Central memory CD8-positive, alpha-beta T cell (primary cell): ENCODE data around the gene TPST1.
"Not testable (repeated sequence)": the region's sequence is repeated elsewhere in the genome, so short reads cannot be mapped to it uniquely, and the experiment has no call there.

Experiments
- ATAC-seq: fragments of 150-1000 bp; cut with Tn5 transposase; replicated peaks from 2 replicates; pipeline ENCODE4 v1.10.0; 2022; ENCODE audit warnings: mild to moderate bottlenecking, moderate FRiP score, moderate number of reproducible peaks; ENCODE audit not compliant: poor library complexity, severe bottlenecking; ENCODE audit errors: extremely low read depth
- DNase-seq, 2 donors: peaks; one replicate each; pipeline ENCODE4 v3.0.0; 2021; ENCODE audit warnings: low spot score in 2 of 2
- H3K27ac Mint-ChIP-seq: one replicate; pipeline ENCODE4 v1.8.0; 2022; ENCODE audit warnings: low read depth, mild to moderate bottlenecking, moderate library complexity, mixed read lengths
- H3K27me3 Mint-ChIP-seq: one replicate; pipeline ENCODE4 v1.8.0; 2022; ENCODE audit warnings: mixed read lengths
- H3K36me3 Mint-ChIP-seq: one replicate; pipeline ENCODE4 v1.8.0; 2022; ENCODE audit warnings: mild to moderate bottlenecking, moderate library complexity, mixed read lengths; ENCODE audit not compliant: insufficient read depth
- H3K4me1 Mint-ChIP-seq: one replicate; pipeline ENCODE4 v1.8.0; 2022; ENCODE audit warnings: mixed read lengths
- H3K4me3 Mint-ChIP-seq: one replicate; pipeline ENCODE4 v1.8.0; 2022; ENCODE audit warnings: mild to moderate bottlenecking, moderate library complexity, mixed read lengths
- H3K9me3 Mint-ChIP-seq: one replicate; pipeline ENCODE4 v1.8.0; 2022; ENCODE audit warnings: mixed read lengths

Gene TPST1

GRCh38 chr7:66231326-66232216 is 26.4 kb downstream of the TPST1 start:
- not testable (repeated sequence) for H3K27me3 Mint-ChIP-seq, H3K9me3 Mint-ChIP-seq, H3K27ac Mint-ChIP-seq, DNase-seq, H3K36me3 Mint-ChIP-seq, ATAC-seq, H3K4me3 Mint-ChIP-seq, H3K4me1 Mint-ChIP-seq

- Mint-ChIP-seq H3K4me1 (no peaks in the 10 kb centered on the region), H3K36me3 (no peaks in the 10 kb centered on the region), H3K27ac (no peak overlapping the region), H3K4me3 (no peak overlapping the region), H3K27me3 (peaks cover 11% of the 10 kb centered on the region), H3K9me3 (no peaks in the 10 kb centered on the region)
- DNase-seq: no peak
- ATAC-seq: no peak
These were observed 28.5 kb downstream of the TPST1 start for GRCh38 chr7:66233638-66234037.

GRCh38 chr7:66236713-66237303 is 31.7 kb downstream of the TPST1 start:
- H3K36me3 Mint-ChIP-seq: no peaks in the 10 kb centered on the region

GRCh38 chr7:66237906-66238772 is 33.0 kb downstream of the TPST1 start:
- Mint-ChIP-seq H3K4me3 (no peak overlapping the region), H3K4me1 (no peaks in the 10 kb centered on the region), H3K27ac (no peak overlapping the region), H3K27me3 (peaks cover 11% of the 10 kb centered on the region), H3K36me3 (no peaks in the 10 kb centered on the region), H3K9me3 (no peaks in the 10 kb centered on the region)
- no peak for ATAC-seq
- no peak for DNase-seq

More at GRCh38 chr7:66236713-66237303, 31.7 kb downstream of the TPST1 start:
- H3K27me3 Mint-ChIP-seq: peaks cover 11% of the 10 kb centered on the region
- no peak overlapping the region for H3K27ac Mint-ChIP-seq
- ATAC-seq (no peak), DNase-seq (no peak)
- no peaks in the 10 kb centered on the region for H3K4me1 Mint-ChIP-seq
- H3K4me3 Mint-ChIP-seq: no peak overlapping the region
- no peaks in the 10 kb centered on the region for H3K9me3 Mint-ChIP-seq

GRCh38 chr7:66238773-66239466 is 33.8 kb downstream of the TPST1 start:
- no peak for ATAC-seq
- Mint-ChIP-seq H3K4me1 (no peaks in the 10 kb centered on the region), H3K9me3 (no peaks in the 10 kb centered on the region), H3K27ac (no peak overlapping the region), H3K36me3 (no peaks in the 10 kb centered on the region), H3K4me3 (no peak overlapping the region), H3K27me3 (peaks cover 11% of the 10 kb centered on the region)
- no peak for DNase-seq

GRCh38 chr7:66239467-66239856 is 34.3 kb downstream of the TPST1 start:
- no peak for DNase-seq
- H3K36me3 Mint-ChIP-seq: no peaks in the 10 kb centered on the region
- no peak overlapping the region for H3K4me3 Mint-ChIP-seq
- H3K9me3 Mint-ChIP-seq: no peaks in the 10 kb centered on the region
- peaks cover 11% of the 10 kb centered on the region for H3K27me3 Mint-ChIP-seq
- H3K27ac Mint-ChIP-seq: no peak overlapping the region
- ATAC-seq: no peak
- H3K4me1 Mint-ChIP-seq: no peaks in the 10 kb centered on the region

- H3K27me3 Mint-ChIP-seq: no peaks in the 10 kb centered on the region
- ATAC-seq: no peak
- peaks cover 2% of the 10 kb centered on the region for H3K36me3 Mint-ChIP-seq
- H3K27ac Mint-ChIP-seq: no peak overlapping the region
- no peaks in the 10 kb centered on the region for H3K4me1 Mint-ChIP-seq
- DNase-seq: no peak
- H3K9me3 Mint-ChIP-seq: no peaks in the 10 kb centered on the region
- no peak overlapping the region for H3K4me3 Mint-ChIP-seq
These were observed 39.9 kb downstream of the TPST1 start for GRCh38 chr7:66245008-66245407.

- DNase-seq (no peak), ATAC-seq (no peak)
- no peak overlapping the region for H3K27ac Mint-ChIP-seq
- H3K27me3 Mint-ChIP-seq: no peaks in the 10 kb centered on the region
- H3K4me1 Mint-ChIP-seq: no peaks in the 10 kb centered on the region
- no peak overlapping the region for H3K4me3 Mint-ChIP-seq
- peaks cover 2% of the 10 kb centered on the region for H3K36me3 Mint-ChIP-seq
- no peaks in the 10 kb centered on the region for H3K9me3 Mint-ChIP-seq
These were observed 41.5 kb downstream of the TPST1 start for GRCh38 chr7:66246554-66247171.

GRCh38 chr7:66247380-66248078 is 42.4 kb downstream of the TPST1 start:
- H3K36me3 Mint-ChIP-seq: peaks cover 2% of the 10 kb centered on the region
- DNase-seq: no peak
- H3K27ac Mint-ChIP-seq: no peak overlapping the region
- no peaks in the 10 kb centered on the region for H3K27me3 Mint-ChIP-seq
- no peaks in the 10 kb centered on the region for H3K4me1 Mint-ChIP-seq
- ATAC-seq: no peak
- H3K9me3 Mint-ChIP-seq: no peaks in the 10 kb centered on the region
- no peak overlapping the region for H3K4me3 Mint-ChIP-seq

GRCh38 chr7:66250711-66251110 is 45.6 kb downstream of the TPST1 start:
- Mint-ChIP-seq H3K9me3 (no peaks in the 10 kb centered on the region), H3K27me3 (no peaks in the 10 kb centered on the region), H3K27ac (no peak overlapping the region), H3K4me3 (no peak overlapping the region), H3K36me3 (peaks cover 2% of the 10 kb centered on the region), H3K4me1 (no peaks in the 10 kb centered on the region)
- ATAC-seq: no peak
- no peak for DNase-seq

- no peak for DNase-seq
These were observed 50.5 kb downstream of the TPST1 start for GRCh38 chr7:66255534-66256100.

More at GRCh38 chr7:66255534-66256100, 50.5 kb downstream of the TPST1 start:
- H3K27me3 Mint-ChIP-seq: peaks cover 27% of the 10 kb centered on the region
- H3K4me1 Mint-ChIP-seq: no peaks in the 10 kb centered on the region
- no peak overlapping the region for H3K4me3 Mint-ChIP-seq
- H3K9me3 Mint-ChIP-seq: no peaks in the 10 kb centered on the region
- no peak for ATAC-seq
- no peaks in the 10 kb centered on the region for H3K36me3 Mint-ChIP-seq
- no peak overlapping the region for H3K27ac Mint-ChIP-seq
